CD4-positive, alpha-beta T cell treated with Interleukin-17A for 4 hours (primary cell): ENCODE results near the gene SPACA7.
"Not testable (repeated sequence)": the region's sequence is repeated elsewhere in the genome, so short reads cannot be mapped to it uniquely, and the experiment has no call there.

Experiments
- DNase-seq: peaks from one replicate; pipeline ENCODE4 v3.0.0-alpha.2; 2020; ENCODE audit warnings: mixed read lengths

SPACA7 gene

GRCh38 chr13:112431734-112432133, 55.6 kb downstream of the SPACA7 start:
- no peak for DNase-seq

- not testable (repeated sequence) for DNase-seq
Measured at GRCh38 chr13:112432734-112433133, 56.6 kb downstream of the SPACA7 start.

GRCh38 chr13:112433517-112433916, 57.4 kb downstream of the SPACA7 start:
- not testable (repeated sequence) for DNase-seq

GRCh38 chr13:112434032-112434431, 57.9 kb downstream of the SPACA7 start:
- DNase-seq, result no peak

GRCh38 chr13:112434937-112435523, 58.9 kb downstream of the SPACA7 start:
- DNase-seq, result no peak

GRCh38 chr13:112435973-112436372, 59.8 kb downstream of the SPACA7 start:
- no peak for DNase-seq

GRCh38 chr13:112438094-112438493, 61.9 kb downstream of the SPACA7 start:
- no peak for DNase-seq

GRCh38 chr13:112438515-112438914, 62.4 kb downstream of the SPACA7 start:
- DNase-seq, result no peak

- DNase-seq, result no peak
Measured at GRCh38 chr13:112441226-112441625, 65.1 kb downstream of the SPACA7 start.

- DNase-seq, result no peak
Measured at GRCh38 chr13:112441779-112442310, 65.7 kb downstream of the SPACA7 start.

GRCh38 chr13:112442483-112443090, 66.4 kb downstream of the SPACA7 start:
- DNase-seq, result no peak

- no peak for DNase-seq
Measured at GRCh38 chr13:112443191-112443994, 67.2 kb downstream of the SPACA7 start.

- DNase-seq, result peak; percentile 15
Measured at GRCh38 chr13:112443995-112444311, 67.8 kb downstream of the SPACA7 start.

- DNase-seq, result no peak
Measured at GRCh38 chr13:112444416-112445399, 68.6 kb downstream of the SPACA7 start.

GRCh38 chr13:112445411-112446271, 69.5 kb downstream of the SPACA7 start:
- no peak for DNase-seq

- DNase-seq, result no peak
Measured at GRCh38 chr13:112446347-112446861, 70.2 kb downstream of the SPACA7 start.

GRCh38 chr13:112446867-112447266, 70.7 kb downstream of the SPACA7 start:
- no peak for DNase-seq

GRCh38 chr13:112447306-112447705, 71.2 kb downstream of the SPACA7 start:
- DNase-seq, result no peak

GRCh38 chr13:112447761-112448603, 71.8 kb downstream of the SPACA7 start:
- DNase-seq, result no peak
